ENCODE measurements around the gene HSPB6.
"Not testable (repeated sequence)": the region's sequence is repeated elsewhere in the genome, so short reads cannot be mapped to it uniquely, and the experiment has no call there.

The HSPB6 gene

GRCh38 chr19:35756377-35757230 is at the start of gene HSPB6:
Gene HSPB6, minus strand, starts transcription at chr19:35757029. Its CDS starts 21 bp downstream, at chr19:35757008.
- no peak for DNase-seq (ENCODE audit: low read depth)

- no peak for DNase-seq (ENCODE audit: low read depth)
These were observed 49.8 kb upstream of the HSPB6 start for GRCh38 chr19:35806597-35806996.

- DNase-seq (ENCODE audit: low read depth), result no peak
These were observed 48.8 kb upstream of the HSPB6 start for GRCh38 chr19:35805526-35806102.

DNA sequence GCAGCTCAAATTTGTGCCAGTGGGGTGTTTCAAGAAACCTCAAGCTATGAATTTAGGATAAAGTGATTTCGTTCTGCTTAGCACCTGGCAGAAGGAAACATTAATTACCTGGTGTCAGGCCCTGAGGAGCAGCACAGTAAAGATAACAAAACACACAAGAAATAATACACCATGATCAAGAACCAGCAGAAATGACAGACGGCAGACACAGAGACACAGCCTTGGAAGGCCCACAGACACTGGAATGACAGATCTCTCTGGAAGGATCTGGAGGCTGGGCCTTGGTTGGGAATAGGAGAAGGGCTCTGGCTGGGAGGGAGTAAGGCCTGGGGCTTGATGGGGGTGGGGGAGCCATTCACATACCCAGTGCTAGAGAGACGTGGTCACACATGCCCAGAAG is 45.0 kb upstream of the HSPB6 start:
- no peak for DNase-seq (ENCODE audit: low read depth)

DNA sequence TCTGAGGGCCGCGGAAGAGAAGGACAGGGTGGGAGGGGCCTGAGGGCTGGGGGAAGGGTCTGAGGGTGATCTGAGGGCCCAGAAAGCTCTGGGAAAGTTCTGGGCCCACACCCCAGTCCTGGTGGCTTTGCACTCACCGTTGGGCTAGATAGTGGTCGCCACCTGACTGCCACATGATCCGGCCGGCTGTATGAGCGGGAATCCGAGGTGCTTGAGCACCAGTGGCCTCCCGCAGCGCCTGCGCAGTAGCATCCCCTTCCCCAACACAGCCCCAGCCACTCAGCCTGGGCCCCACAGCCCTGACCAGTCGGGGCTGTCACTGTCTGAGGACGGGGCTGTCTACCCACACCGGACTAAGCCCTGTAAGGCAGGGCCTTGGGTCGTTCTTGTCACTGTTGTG is 40.8 kb upstream of the HSPB6 start:
- DNase-seq (ENCODE audit: low read depth), result no peak

- DNase-seq (ENCODE audit: low read depth), result no peak
These were observed 40.1 kb upstream of the HSPB6 start for GRCh38 chr19:35796645-35797542.

DNA sequence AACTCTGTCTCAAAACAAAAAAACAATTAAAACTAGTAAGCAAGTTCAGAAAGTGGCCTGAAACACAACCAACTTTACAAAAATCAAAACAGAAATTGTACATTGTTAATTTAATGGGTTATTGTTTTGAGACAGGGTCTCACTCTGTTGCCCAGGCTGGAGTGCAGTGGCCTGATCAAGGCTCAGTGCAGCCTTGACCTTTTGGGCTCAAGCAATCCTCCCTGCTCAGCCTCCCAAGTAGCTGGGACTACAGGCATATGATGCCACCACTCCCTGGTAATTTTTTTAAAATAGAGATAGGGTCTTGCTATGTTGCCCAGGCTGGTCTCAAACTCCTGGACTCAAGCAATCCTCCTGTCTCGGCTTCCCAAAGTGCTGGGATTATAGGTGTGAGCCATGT is 38.7 kb upstream of the HSPB6 start:
- not testable (repeated sequence) for DNase-seq (ENCODE audit: low read depth)

GRCh38 chr19:35793381-35794165 is 36.7 kb upstream of the HSPB6 start:
- DNase-seq (ENCODE audit: low read depth), result no peak

- DNase-seq (ENCODE audit: low read depth), result no peak
These were observed 36.1 kb upstream of the HSPB6 start for GRCh38 chr19:35792888-35793287.

DNA sequence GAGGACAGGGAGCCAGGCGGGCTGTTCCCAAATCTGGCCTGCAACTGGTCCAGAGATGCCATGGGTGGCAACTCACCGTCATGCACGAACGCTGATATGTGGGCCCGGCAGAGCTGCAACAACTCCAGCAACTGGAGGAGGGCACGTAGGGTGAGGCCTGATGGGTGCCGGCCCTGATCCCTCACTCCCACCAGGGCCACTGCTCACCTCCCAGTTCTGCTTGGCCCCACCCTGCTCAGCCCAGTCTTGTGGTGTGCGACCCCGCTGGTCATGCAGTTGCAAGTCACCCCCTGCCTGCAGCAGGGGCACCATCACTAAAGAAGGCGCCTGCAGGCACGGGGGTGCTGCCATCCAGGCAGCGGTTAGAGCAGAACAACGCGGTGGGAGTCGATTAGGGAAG is 35.5 kb upstream of the HSPB6 start:
- DNase-seq (ENCODE audit: low read depth), result no peak

GRCh38 chr19:35791814-35792279 is 35.0 kb upstream of the HSPB6 start:
- no peak for DNase-seq (ENCODE audit: low read depth)

DNA sequence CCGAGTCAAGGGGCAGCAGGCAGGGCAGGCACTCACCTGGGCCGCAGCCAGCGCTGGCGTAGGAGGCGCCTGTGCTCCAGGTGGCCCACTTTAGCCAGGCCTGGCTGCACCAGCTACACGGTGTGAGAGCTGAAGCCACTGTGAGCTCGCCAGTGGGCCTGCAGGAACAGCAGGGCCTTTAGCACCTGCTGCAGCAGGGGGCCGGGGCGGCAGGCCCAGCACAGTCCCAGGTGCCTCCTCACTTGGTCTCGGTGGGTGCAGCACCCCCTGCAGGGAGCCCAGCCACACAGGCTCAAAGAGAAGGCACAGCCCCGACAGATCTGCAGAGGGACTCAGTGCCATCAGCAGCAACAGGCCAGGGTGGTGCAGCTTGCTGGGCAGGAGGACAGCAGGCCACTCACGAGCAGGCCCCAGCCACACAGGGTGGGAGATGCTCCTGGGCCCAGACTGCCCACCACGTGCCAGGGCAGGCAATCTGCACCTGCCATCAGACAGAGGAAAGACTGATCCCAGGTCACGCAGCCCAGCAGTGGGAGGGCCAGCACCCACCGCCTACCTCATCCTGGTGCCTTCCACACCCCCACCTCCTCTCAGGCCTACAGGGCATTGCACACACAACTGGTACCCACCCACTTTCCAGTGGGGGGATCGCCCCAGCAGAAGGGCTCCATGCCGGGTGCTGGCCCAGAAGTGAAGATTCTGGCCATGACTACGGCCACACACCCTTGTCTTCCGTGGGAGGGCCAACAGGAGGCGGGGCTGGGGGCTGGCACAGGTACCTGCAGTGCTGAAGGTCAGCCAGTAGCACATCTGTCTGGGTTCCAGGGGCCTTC is 34.4 kb upstream of the HSPB6 start:
- DNase-seq (ENCODE audit: low read depth), result no peak

- DNase-seq (ENCODE audit: low read depth), result no peak
These were observed 33.4 kb upstream of the HSPB6 start for GRCh38 chr19:35789978-35790944.

- no peak for DNase-seq (ENCODE audit: low read depth)
These were observed 32.6 kb upstream of the HSPB6 start for GRCh38 chr19:35789195-35789977.

DNA sequence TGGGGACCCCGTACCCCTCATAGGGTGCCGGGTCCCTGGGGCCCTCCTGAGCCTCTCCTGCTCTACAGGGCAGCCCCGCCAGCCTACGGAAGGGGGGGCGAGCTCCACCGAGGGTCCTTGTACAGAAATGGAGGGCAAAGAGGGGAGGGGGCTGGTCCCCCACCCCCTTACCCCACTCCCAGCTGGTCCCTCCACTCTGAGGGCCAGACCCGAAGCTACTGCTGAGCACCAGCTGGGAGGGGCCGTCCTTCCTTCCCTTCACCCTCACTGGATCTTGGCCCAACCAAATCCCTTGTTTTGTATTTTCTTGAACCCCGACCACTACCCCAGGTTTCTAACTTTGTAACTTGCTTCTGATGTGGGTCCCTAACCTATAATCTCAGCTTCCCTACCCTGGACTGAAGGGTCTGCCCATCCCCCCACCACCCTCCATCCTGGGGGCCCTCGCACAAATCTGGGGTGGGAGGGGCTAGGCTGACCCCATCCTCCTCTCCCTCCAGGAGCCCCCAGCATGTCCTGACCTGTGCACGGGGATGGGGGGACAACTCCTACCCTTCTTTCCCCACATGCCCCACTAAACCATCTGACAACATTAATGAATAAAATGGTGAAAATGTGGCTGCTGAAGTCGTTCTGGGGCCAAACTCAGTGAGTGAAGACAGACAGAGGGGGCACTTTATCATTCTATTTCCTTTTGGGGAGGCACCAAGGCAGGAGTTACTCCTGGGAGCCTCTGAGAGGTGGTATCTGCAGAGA is 31.6 kb upstream of the HSPB6 start:
- no peak for DNase-seq (ENCODE audit: low read depth)

GRCh38 chr19:35787227-35787799 is 30.5 kb upstream of the HSPB6 start:
- no peak for DNase-seq (ENCODE audit: low read depth)

DNA sequence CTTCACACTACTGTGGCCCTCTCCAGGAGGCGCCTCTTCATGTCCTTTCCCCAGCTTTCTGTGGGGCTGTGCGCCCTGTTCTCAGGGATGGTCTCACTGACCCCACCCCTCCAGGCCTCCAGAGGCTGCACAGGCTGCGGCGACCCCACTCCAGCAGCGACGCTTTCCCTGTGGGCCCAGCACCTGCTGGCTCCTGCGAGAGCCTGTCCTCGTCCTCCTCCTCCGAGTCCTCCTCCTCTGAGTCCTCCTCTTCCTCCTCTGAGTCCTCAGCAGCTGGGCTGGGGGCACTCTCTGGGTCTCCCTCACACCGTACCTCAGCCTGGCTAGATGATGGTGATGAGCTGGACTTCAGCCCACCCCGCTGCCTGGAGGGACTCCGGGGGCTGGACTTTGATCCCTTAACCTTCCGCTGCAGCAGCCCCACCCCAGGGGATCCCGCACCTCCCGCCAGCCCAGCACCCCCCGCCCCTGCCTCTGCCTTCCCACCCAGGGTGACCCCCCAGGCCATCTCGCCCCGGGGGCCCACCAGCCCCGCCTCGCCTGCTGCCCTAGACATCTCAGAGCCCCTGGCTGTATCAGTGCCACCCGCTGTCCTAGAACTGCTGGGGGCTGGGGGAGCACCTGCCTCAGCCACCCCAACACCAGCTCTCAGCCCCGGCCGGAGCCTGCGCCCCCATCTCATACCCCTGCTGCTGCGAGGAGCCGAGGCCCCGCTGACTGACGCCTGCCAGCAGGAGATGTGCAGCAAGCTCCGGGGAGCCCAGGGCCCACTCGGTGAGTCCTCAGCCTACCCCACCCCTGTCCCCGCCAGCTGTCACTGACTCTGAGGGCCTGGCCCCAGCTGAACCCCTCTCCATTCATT is 29.7 kb upstream of the HSPB6 start:
- no peak for DNase-seq (ENCODE audit: low read depth)

All from activated T-cell treated with anti-CD3 and anti-CD28 coated beads for 24 hours (primary cell).